Right lung (tissue), 5 donors: Measurements from ENCODE around the gene MNX1. TPM values are rescaled to one million over a fixed set of nuclear protein-coding genes. Genes with fewer than 3 reads are reported as not detected.

ENCODE experiments used
- DNase-seq, 2 donors: peaks; one replicate each; pipeline ENCODE4 v3.0.0-alpha.2; 2013
- polyA plus RNA-seq, 5 donors: library from polyadenylated mRNA; unstranded; fragments of 120-200 nt; gene quantifications; one replicate each; pipeline versions ENCODE4 v1.2.1 to v1.2.3, GENCODE V29; 2013; ENCODE audit warnings: inconsistent platforms in 1 of 5, low replicate concordance in 1 of 5; ENCODE audit not compliant: insufficient read length in 5 of 5, insufficient read depth in 1 of 5

Gene MNX1
- polyA plus RNA-seq, 5 donors = 0.16 to 0.45 (median 0.29) TPM

- DNase-seq = no peak
Measured at GRCh38 chr7:156979711-156980110, 30.8 kb downstream of the MNX1 start.

GRCh38 chr7:156979007-156979606 lies 31.4 kb downstream of the MNX1 start:
- DNase-seq = no peak

- DNase-seq = no peak
Measured at GRCh38 chr7:156975620-156976019, 34.8 kb downstream of the MNX1 start.

GRCh38 chr7:156969972-156970420 lies 40.5 kb downstream of the MNX1 start:
- DNase-seq = no peak

- DNase-seq = no peak
Measured at GRCh38 chr7:156968183-156968582, 42.3 kb downstream of the MNX1 start.

GRCh38 chr7:156966387-156966786 lies 44.1 kb downstream of the MNX1 start:
- no peak for DNase-seq

GRCh38 chr7:156964971-156965370 lies 45.5 kb downstream of the MNX1 start:
- no peak for DNase-seq

GRCh38 chr7:156963472-156963871 lies 47.0 kb downstream of the MNX1 start:
- DNase-seq = no peak

- no peak for DNase-seq
Measured at GRCh38 chr7:156962897-156963296, 47.6 kb downstream of the MNX1 start.

- no peak for DNase-seq
Measured at GRCh38 chr7:156962145-156962544, 48.3 kb downstream of the MNX1 start.

GRCh38 chr7:156956727-156957126 lies 53.7 kb downstream of the MNX1 start:
- DNase-seq = no peak

GRCh38 chr7:156954941-156955340 lies 55.5 kb downstream of the MNX1 start:
- DNase-seq = no peak

Other genes starting within 250 kb of the MNX1 start
- gene LMBR1, start 117.5 kb downstream of the MNX1 start, polyA plus RNA-seq = 10 to 100 TPM; 45.7 to 68.3 (median 63.6) TPM
- 10 to 100 TPM; 23.2 to 37.2 (median 25.8) TPM for gene NOM1, start 61.0 kb downstream of the MNX1 start, polyA plus RNA-seq
- gene UBE3C, start 128.3 kb upstream of the MNX1 start, polyA plus RNA-seq = 10 to 100 TPM; 36.6 to 46.0 (median 42.1) TPM